Stomach (tissue), 4 donors: ENCODE data around the gene RPRD1A.
A peak's percentile ranks its signal among the peaks of the same experiment; 100 is the strongest.

Source experiments
- CTCF ChIP-seq, 7 experiments: fragments of 450-650 bp in 4 of 7; fragments of 200-600 bp in 3 of 7; sonication (generic) in 3 of 7; IDR thresholded peaks; one replicate each; pipeline ENCODE4 v1.5.1; 2016 to 2019; ENCODE audit warnings: antibody characterized with exemption in 7 of 7, control low read depth in 2 of 7, mild to moderate bottlenecking in 1 of 7
- EP300 ChIP-seq: sonication (generic); formaldehyde crosslinking; IDR thresholded peaks from one replicate; pipeline ENCODE4 v1.6.1; 2017; ENCODE audit warnings: antibody characterized with exemption
- POLR2A ChIP-seq, 4 donors: fragments of 450-650 bp; IDR thresholded peaks; one replicate each; pipeline ENCODE4 v1.6.1; 2016; ENCODE audit warnings: antibody characterized with exemption in 4 of 4, control low read depth in 2 of 4, mild to moderate bottlenecking in 1 of 4, moderate library complexity in 1 of 4
- POLR2AphosphoS5 ChIP-seq, 3 donors: sonication (generic); formaldehyde crosslinking; IDR thresholded peaks; one replicate each; pipeline ENCODE4 v1.6.1; 2016; ENCODE audit warnings: antibody characterized with exemption in 3 of 3

GRCh38 chr18:35972197-35973000, 95.0 kb downstream of the RPRD1A start, which contains the start of gene RMP24:
- no peak for TF ChIP-seq POLR2A (IDR thresholded peaks at IDR 0.05)
- peak; percentile 63 to 88 (median 68) for TF ChIP-seq POLR2AphosphoS5 (IDR thresholded peaks at IDR 0.05)
- TF ChIP-seq EP300: no peak
- TF ChIP-seq CTCF (IDR thresholded peaks at IDR 0.05): no peak
